GM19238 (cell line): ENCODE results near the gene MRI1.
"Not testable (repeated sequence)": the region's sequence is repeated elsewhere in the genome, so short reads cannot be mapped to it uniquely, and the experiment has no call there.

Experiments used
- DNase-seq: peaks from one replicate; pipeline ENCODE4 v3.0.0; 2011; ENCODE audit warnings: low spot score; ENCODE audit not compliant: insufficient read length

The MRI1 gene

GRCh38 chr19:13758795-13759194, 5.5 kb upstream of the MRI1 start:
- DNase-seq, result no peak

GRCh38 chr19:13761423-13761822, 2.9 kb upstream of the MRI1 start:
- DNase-seq, result no peak

DNA sequence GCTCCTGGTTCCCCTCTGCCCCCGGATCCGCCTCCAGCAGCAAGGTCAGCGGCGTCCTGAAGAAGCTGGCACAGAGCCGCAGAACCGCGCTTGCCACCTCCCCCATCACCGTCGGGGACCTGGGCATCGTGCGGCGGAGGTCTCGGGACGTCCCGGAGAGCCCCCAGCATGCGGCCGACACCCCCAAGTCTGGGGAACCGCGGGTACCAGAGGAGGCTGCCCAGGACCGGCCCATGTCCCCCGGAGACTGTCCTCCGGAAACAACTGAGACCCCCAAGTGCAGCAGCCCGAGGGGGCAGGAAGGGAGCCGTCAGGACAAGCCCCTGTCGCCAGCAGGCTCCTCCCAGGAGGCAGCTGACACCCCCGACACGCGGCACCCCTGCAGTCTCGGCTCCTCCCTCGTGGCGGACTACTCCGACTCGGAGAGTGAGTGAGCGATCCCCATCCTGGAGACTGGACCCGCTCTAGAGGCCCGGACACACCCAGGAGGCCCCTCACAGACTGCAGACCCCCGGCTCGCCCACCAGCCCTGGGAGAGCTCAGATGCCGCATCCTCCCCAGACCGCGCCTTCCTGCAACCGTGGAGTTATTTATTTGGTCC, 1.6 kb upstream of the MRI1 start:
- no peak for DNase-seq

GRCh38 chr19:13763265-13763664, 1.1 kb upstream of the MRI1 start:
- DNase-seq, result no peak

- DNase-seq, result no peak
These were observed 586 bp downstream of the MRI1 start for GRCh38 chr19:13764821-13765394.

- no peak for DNase-seq
These were observed 1.2 kb downstream of the MRI1 start for GRCh38 chr19:13765395-13766094.

DNA sequence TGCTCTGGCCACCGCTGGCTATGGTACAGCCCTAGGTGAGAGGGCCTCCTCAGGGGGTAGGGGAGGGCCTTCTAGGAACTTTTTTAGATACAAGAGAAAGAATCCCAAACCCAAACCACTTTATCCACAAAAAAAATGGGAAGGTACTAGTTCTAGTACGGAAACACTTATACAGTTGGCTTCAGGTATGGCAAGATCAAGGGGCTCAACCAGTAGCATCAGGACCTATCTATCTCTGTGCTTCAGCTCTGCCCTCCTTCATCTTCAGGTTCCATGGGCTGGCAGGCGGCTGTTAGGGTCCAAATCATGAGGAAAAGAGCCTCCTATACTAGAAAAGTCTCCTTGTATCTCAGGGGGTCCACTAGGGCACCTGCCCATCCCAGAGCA, 1.8 kb downstream of the MRI1 start:
- no peak for DNase-seq

- no peak for DNase-seq
These were observed 4.2 kb downstream of the MRI1 start for GRCh38 chr19:13768510-13768909.

GRCh38 chr19:13770013-13770635, 5.8 kb downstream of the MRI1 start:
- DNase-seq, result no peak

- DNase-seq, result peak; percentile 95
These were observed 10.2 kb downstream of the MRI1 start, which contains the start of gene C19orf53 for GRCh38 chr19:13774217-13775191. Gene C19orf53, plus strand, starts transcription at chr19:13774456. Its CDS starts 22 bp downstream, at chr19:13774478.

- DNase-seq, result no peak
These were observed 14.1 kb downstream of the MRI1 start for GRCh38 chr19:13778398-13778797.

DNA sequence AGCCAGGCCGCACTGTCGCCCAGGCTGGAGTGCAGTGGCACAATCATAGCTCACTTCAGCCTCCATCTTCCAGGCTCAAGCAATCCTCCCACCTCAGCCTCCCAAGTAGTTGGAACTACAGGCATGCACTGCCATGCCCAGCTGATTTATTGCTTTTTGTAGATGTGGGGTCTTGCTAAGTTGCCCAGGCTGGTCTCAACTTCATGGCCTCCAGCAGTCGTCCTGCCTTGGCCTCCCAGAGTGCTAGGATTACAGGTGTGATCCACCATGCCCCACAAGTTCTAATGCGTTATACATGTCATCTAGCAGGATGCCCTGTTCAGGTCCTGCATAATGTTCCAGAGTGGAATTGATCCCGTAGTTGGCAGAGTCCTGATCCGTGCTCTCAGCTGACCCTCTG, 14.5 kb downstream of the MRI1 start:
- DNase-seq, result no peak

DNA sequence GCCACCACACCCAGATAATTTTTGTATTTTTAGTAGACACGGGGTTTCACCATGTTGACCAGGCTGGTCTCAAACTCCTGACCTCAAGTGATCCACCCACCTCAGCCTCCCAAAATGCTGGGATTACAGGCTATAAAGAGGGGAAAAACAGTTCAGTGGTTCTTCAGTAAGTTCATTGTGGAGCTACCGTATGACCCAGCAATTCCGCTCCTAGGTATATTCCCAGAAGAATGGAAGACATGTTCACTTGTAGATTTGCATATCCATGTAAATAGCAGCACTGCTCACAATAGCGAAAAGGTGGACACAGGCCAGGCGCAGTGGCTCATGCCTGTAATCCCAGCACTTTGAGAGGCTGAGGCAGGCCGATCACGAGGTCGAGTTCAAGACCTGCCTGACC, 15.5 kb downstream of the MRI1 start:
- DNase-seq, result not testable (repeated sequence)

DNA sequence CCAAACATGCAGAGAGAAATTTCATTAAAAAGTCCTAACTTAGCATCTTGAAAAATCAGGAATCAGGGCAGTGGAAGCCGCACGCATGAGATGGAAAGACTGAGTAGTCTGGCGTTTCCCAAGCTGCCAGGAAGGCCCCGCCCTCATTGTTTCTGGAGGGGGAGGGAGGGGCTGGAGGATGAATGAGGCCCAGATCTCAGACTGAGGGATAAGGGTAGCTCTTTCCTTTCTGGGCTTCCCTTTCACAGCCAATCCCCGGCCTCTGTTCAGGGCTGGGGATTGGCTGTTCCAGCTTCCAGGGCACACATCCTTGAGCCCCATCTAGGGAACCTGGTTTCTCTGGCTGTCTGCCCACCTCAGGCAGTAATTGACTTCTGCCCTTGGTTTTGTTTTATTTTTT, 17.2 kb downstream of the MRI1 start:
- no peak for DNase-seq

DNA sequence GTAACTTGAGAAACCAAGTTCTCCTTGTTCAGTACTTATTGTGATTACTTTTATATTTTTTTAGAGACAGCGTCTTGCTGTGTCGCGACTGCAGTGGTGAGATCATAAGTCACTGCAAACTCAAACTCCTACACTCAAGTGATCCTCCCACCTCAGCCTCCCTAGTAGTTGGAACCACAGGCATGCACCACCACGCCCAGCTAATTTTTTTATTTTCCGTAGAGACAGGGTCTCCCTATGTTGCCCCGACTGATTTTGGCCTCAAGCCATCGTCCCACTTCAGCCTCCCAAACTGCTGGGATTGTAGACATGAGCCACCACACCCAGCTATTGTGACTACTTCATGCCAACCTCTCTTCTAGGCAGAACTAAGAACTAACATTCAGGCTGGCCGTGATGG, 18.2 kb downstream of the MRI1 start:
- no peak for DNase-seq

- no peak for DNase-seq
These were observed 19.5 kb downstream of the MRI1 start for GRCh38 chr19:13783565-13784500.

DNA sequence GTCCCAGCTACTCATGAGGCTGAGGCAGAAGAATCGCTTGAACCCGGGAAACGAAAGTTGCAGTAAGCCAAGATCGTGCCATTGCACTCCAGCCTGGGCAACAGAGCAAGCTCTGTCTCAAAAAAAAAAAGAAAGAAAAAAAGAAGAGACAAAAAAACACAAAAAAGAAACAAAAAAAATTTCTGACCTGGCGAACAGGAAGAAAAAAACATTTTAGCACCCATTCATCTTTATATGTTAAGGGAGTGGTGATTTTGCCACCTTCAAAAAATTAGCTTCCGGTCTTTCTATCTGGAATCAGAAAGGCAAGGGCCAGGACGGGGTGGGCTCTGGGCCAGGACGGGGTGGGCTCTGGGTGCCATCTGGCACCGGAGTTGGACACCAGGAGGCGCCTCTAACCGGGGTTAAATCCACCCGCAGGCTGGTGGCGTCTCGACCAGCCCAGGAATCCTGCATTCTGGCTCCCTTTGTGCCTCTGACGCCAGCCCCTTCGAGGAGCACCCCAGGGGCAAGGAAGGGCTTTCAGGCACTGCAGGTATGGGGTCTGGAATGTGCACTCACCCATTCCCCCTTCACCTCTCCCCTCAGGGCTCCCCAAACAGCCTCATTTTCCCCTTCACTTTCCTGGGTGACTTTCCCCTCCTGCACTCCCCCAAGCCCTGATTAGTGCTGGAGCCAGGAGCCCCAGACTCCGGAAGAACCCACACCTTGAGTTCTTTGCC, 20.6 kb downstream of the MRI1 start:
- no peak for DNase-seq

DNA sequence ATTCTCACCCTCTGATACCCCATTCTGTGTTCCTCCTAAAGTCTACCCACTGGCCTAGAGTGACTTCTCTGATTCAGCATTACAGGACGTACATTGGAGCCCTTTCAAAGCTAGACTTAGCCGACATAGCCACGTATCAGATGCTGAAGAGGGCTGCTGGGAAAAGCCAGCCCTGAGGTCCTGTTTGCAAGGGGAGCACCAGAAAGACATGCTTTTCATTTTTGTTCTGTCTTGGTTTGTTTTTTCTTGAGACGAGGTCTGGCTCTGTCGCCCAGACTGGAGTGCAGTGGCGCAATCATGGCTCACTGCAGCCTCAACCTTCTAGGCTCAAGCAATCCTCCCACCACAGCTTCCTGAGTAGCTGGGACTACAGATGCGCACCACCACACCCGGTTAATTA, 24.7 kb downstream of the MRI1 start:
- no peak for DNase-seq

DNA sequence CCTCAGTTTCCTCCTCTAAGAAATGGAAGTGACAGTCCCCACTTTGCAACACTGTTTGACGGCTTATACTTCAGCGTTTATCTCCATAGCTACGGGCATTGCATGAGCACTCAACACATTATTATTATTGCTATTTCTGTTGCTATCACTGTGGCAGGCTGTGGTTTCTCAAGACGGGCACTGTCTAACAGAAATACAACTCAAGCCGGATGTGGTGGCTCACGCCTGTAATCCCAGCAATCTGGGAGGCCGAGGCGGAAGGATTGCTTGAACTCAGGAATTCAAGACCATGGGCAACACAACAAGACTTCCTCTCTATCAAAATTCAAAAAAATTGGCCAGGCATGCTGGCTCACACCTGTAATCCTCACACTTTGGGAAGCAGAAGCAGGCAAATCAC, 26.0 kb downstream of the MRI1 start:
- no peak for DNase-seq

DNA sequence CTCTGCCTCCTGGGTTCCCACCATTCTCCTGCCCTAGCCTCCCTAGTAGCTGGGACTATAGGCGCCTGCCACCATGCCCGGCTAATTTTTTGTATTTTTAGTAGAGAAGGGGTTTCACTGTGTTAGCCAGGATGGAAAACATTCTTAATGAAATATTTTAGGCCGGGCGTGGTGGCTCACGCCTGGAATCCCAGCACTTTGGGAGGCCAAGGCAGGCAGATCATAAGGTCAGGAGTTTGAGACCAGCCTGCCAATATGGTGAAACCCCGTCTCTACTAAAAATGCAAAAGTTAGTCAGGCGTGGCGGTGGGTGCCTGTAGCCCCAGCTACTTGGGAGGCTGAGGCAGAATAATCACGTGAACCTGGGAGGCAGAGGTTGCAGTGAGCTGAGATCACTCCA, 29.0 kb downstream of the MRI1 start:
- DNase-seq, result not testable (repeated sequence)
